Endothelial cell of umbilical vein (primary cell): ENCODE measurements around the gene TRAPPC3L. TPM values are rescaled to one million over a fixed set of nuclear protein-coding genes. Genes with fewer than 3 reads are reported as not detected.

Experiments used
- BruUV-seq: library from RNA; stranded (reverse); fragments of 400-500 nt; replicated peaks from 2 replicates; lab custom pipeline; 2021; lab: Mats Ljungman, UMichigan
- CTCF ChIA-PET: fragments of 300-600, 350-600 bp; sonication (Branson Sonifier 250); formaldehyde crosslinking; loops from one replicate; lab custom pipeline; 2021; ENCODE audit warnings: antibody characterized with exemption, inconsistent platforms; lab: Charles Lee
- POLR2A ChIA-PET: fragments of 300-600, 350-600 bp; sonication (Branson Sonifier 250); formaldehyde crosslinking; loops from one replicate; lab custom pipeline; 2021; ENCODE audit warnings: antibody characterized with exemption, inconsistent platforms; lab: Charles Lee
- DNase-seq: peaks from one replicate; pipeline ENCODE4 v3.0.0-alpha.2; 2011; ENCODE audit warnings: low read depth, low spot score
- FAIRE-seq: peaks from 2 replicates; lab custom pipeline; 2011; peaks lifted over from hg19 to GRCh38; lab: Jason Lieb, UNC
- H2AFZ ChIP-seq: 2 replicates; pipeline ENCODE4 v1.6.0; 2012; ENCODE audit warnings: low read depth, low read length, control low read depth, inconsistent platforms
- H3K27ac ChIP-seq: 2 replicates; pipeline ENCODE4 v1.5.1; 2011; ENCODE audit warnings: low read depth, mild to moderate bottlenecking, control low read depth, low read length, moderate library complexity; ENCODE audit not compliant: insufficient read depth
- H3K27me3 ChIP-seq, 2 experiments: 2 replicates each; pipeline versions ENCODE4 v1.6.0 to v1.6.1; 2011; ENCODE audit warnings: low read length in 2 of 2, mixed read lengths in 1 of 2; ENCODE audit not compliant: control insufficient read depth in 2 of 2, insufficient read depth in 2 of 2
- H3K36me3 ChIP-seq, 2 experiments: 2 replicates in 1 of 2; 3 replicates in 1 of 2; pipeline ENCODE4 v1.5.1; 2011; ENCODE audit warnings: low read length in 2 of 2, mild to moderate bottlenecking in 1 of 2, moderate library complexity in 1 of 2; ENCODE audit not compliant: control insufficient read depth in 2 of 2, insufficient read depth in 2 of 2; ENCODE audit errors: extremely low read depth in 1 of 2
- H3K4me1 ChIP-seq: 3 replicates; pipeline ENCODE4 v1.5.1; 2011; ENCODE audit warnings: mild to moderate bottlenecking, low read length; ENCODE audit not compliant: control insufficient read depth, insufficient read depth; ENCODE audit errors: extremely low read depth
- H3K4me2 ChIP-seq: 2 replicates; pipeline ENCODE4 v1.6.1; 2011; ENCODE audit warnings: low read length, control low read depth, mixed read lengths; ENCODE audit not compliant: insufficient read depth
- H3K4me3 ChIP-seq, 3 experiments: fragments of 200-600 bp in 1 of 3; sonication (generic), shearing (Covaris generic) in 1 of 3; replicated peaks in 1 of 3; 2 replicates each; pipeline ENCODE4 v1.5.1; 2011 to 2016; ENCODE audit warnings: control low read depth in 3 of 3, low read length in 3 of 3, mild to moderate bottlenecking in 2 of 3, inconsistent platforms in 1 of 3, low read depth in 1 of 3, moderate library complexity in 1 of 3; ENCODE audit not compliant: insufficient read depth in 1 of 3
- H3K79me2 ChIP-seq: 2 replicates; pipeline ENCODE4 v1.6.0; 2012; ENCODE audit warnings: low read length, inconsistent platforms; ENCODE audit not compliant: control insufficient read depth, insufficient read depth
- H3K9ac ChIP-seq: replicated peaks from 2 replicates; pipeline ENCODE3; 2011; ENCODE audit warnings: low read length, control low read depth; ENCODE audit not compliant: insufficient read depth; ENCODE audit errors: extremely low read depth
- H3K9me1 ChIP-seq: replicated peaks from 3 replicates; pipeline ENCODE4 v1.6.0; 2011; ENCODE audit warnings: mild to moderate bottlenecking, low read length; ENCODE audit not compliant: control insufficient read depth, insufficient read depth; ENCODE audit errors: extremely low read depth
- H3K9me3 ChIP-seq: replicated peaks from 2 replicates; pipeline ENCODE4 v1.5.1; 2012; ENCODE audit warnings: low read length, inconsistent platforms; ENCODE audit not compliant: control insufficient read depth, insufficient read depth
- H4K20me1 ChIP-seq: replicated peaks from 2 replicates; pipeline ENCODE3; 2011; ENCODE audit warnings: mild to moderate bottlenecking, low read length; ENCODE audit not compliant: control insufficient read depth, insufficient read depth; ENCODE audit errors: extremely low read depth
- FOS ChIP-seq: IDR thresholded peaks from 2 replicates; pipeline ENCODE4 v1.6.1; 2011; ENCODE audit warnings: mild to moderate bottlenecking, low read length, moderate library complexity, borderline replicate concordance; ENCODE audit not compliant: insufficient read depth
- GATA2 ChIP-seq: IDR thresholded peaks from 2 replicates; pipeline ENCODE4 v1.7.0; 2011; ENCODE audit warnings: low read depth, mild to moderate bottlenecking, moderate library complexity, mixed read lengths, low read length; ENCODE audit not compliant: insufficient read length, insufficient read depth
- JUN ChIP-seq: IDR thresholded peaks from 2 replicates; pipeline ENCODE4 v1.6.1; 2011; ENCODE audit warnings: borderline replicate concordance, low read depth; ENCODE audit not compliant: insufficient read length, insufficient read depth
- MYC ChIP-seq: IDR thresholded peaks from one replicate; pipeline ENCODE4 v1.6.1; 2011; ENCODE audit warnings: mild to moderate bottlenecking, low read depth, low read length
- POLR2A ChIP-seq: IDR thresholded peaks from 2 replicates; pipeline ENCODE4 v1.6.1; 2012; ENCODE audit warnings: low read depth, mild to moderate bottlenecking, control low read depth, low read length
- POLR2AphosphoS5 ChIP-seq: IDR thresholded peaks from 2 replicates; pipeline ENCODE4 v1.6.1; 2012; ENCODE audit warnings: low read depth, mild to moderate bottlenecking, control low read depth, low read length, moderate library complexity; ENCODE audit not compliant: insufficient read depth
- dilution Hi-C: fragments of 300-500 bp; cut with MboI; formaldehyde crosslinking; loops from one replicate; pipeline ENCODE4 v1.15.0; 2019; ENCODE audit warnings: low sequenced_read_pairs; ENCODE audit not compliant: extremely low pct_ligation_motif_present
- intact Hi-C: fragments of 100-400 bp; cut with micrococcal nuclease; formaldehyde crosslinking; loops from one replicate; pipeline ENCODE4 v1.10.0; 2022
- polyA plus RNA-seq, 4 experiments: library from polyadenylated mRNA; depleted of rRNA in 3 of 4; stranded (reverse) in 3 of 4; unstranded in 1 of 4; fragments of >200 nt; gene quantifications; 2 replicates each; pipeline versions ENCODE4 v1.2.1 to v1.2.3, GENCODE V29; 2011 to 2012; ENCODE audit warnings: missing spikeins in 1 of 4
- total RNA-seq: library from RNA; stranded (reverse); gene quantifications from 2 replicates; pipeline ENCODE4 v1.2.3, GENCODE V29; 2021
- TF ChIP-seq, protein P1 (sequence below), 2 donors: IDR thresholded peaks; 1 replicate in 1 of 2; 2 replicates in 1 of 2; pipeline ENCODE4 v1.5.1; 2011; ENCODE audit warnings: low read length in 2 of 2, mild to moderate bottlenecking in 2 of 2, moderate library complexity in 2 of 2, control low read depth in 1 of 2, inconsistent platforms in 1 of 2, low read depth in 1 of 2; ENCODE audit not compliant: insufficient read depth in 1 of 2; ENCODE audit errors: extremely low read depth in 1 of 2

The TRAPPC3L gene
- total and polyA plus RNA-seq, 2 donors (not counting 3 experiments of a cell fraction or from before 2014, with no cell fraction given): 0.38 TPM; not detected in 1

DNA sequence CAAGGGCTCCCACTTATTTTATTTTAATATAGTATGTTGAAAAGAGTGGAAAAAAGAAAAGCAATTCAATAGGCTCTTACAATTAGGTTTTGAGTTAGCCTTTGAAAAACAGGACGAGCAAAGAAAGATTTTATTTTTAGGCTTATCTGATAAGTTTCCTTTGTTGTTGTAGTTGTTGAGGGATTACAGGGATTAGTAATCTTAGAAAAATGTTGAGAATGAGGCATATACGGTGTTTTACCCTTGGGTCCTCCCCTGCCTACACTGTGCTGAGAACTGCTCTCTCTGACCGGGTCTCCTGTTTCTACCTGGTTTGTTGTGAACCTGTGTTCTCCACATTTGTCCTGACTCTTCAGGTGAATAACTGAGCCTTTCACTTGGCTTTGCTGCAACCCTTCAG lies 16.7 kb downstream of the TRAPPC3L start:
- H2AFZ ChIP-seq: peak overlapping the region; percentile 19
- DNase-seq: peak; percentile 67
- H3K79me2 ChIP-seq: no peaks in the 10 kb centered on the region
- no peaks in the 10 kb centered on the region for H4K20me1 ChIP-seq
- intact Hi-C loops (loop anchor here (1.0 kb wide), 1 partner anchor 17 kb away; the partner anchor contains the start of gene CALHM5), dilution Hi-C loops (no loop called here)
- ChIA-PET CTCF (interaction anchor here (0.6 to 1.9 kb wide), 7 partner anchors 9 to 311 kb away, joined by 3 to 13 read pairs (median 5); partner anchors contain the start of gene CALHM5), POLR2A (no interaction called here)
- peak overlapping the region; percentile 37 for H3K4me2 ChIP-seq
- no peaks in the 10 kb centered on the region for H3K9me3 ChIP-seq
- H3K4me3 ChIP-seq: no peak overlapping the region
- H3K27me3 ChIP-seq: peaks cover 0 to 2% of the 10 kb centered on the region in 2 experiments
- no peak for FAIRE-seq
- no peak overlapping the region for H3K27ac ChIP-seq
- H3K9ac ChIP-seq: peak overlapping the region; percentile 36
- H3K4me1 ChIP-seq: peaks cover 16% of the 10 kb centered on the region
- no TSS peak for BruUV-seq
- H3K9me1 ChIP-seq: no peaks in the 10 kb centered on the region
- H3K36me3 ChIP-seq: no peaks in the 10 kb centered on the region
- TF ChIP-seq POLR2AphosphoS5 (no peak), POLR2A (no peak), GATA2 (peak; percentile 71), FOS (no peak), JUN (peak; percentile 44), MYC (no peak)
- TF ChIP-seq, protein P1, sequence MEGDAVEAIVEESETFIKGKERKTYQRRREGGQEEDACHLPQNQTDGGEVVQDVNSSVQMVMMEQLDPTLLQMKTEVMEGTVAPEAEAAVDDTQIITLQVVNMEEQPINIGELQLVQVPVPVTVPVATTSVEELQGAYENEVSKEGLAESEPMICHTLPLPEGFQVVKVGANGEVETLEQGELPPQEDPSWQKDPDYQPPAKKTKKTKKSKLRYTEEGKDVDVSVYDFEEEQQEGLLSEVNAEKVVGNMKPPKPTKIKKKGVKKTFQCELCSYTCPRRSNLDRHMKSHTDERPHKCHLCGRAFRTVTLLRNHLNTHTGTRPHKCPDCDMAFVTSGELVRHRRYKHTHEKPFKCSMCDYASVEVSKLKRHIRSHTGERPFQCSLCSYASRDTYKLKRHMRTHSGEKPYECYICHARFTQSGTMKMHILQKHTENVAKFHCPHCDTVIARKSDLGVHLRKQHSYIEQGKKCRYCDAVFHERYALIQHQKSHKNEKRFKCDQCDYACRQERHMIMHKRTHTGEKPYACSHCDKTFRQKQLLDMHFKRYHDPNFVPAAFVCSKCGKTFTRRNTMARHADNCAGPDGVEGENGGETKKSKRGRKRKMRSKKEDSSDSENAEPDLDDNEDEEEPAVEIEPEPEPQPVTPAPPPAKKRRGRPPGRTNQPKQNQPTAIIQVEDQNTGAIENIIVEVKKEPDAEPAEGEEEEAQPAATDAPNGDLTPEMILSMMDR (IDR thresholded peaks at IDR 0.05; ENCODE audit: extremely low read depth in 1 of 2, insufficient read depth in 1 of 2, low read depth in 1 of 2, low read length in 2 of 2): no peak
